ENCODE measurements around the gene STAC.

STAC gene

GRCh38 chr3:36560685-36561084, 180.4 kb downstream of the STAC start:
- TF ChIP-seq FOXP2 (optimal IDR thresholded peaks at IDR 0.05; ENCODE audit: borderline replicate concordance, extremely low read depth, extremely low read length, insufficient read depth) (no peak), SIN3A (IDR thresholded peaks at IDR 0.05; ENCODE audit: borderline replicate concordance, insufficient read depth, low read length) (no peak), POLR2AphosphoS5 (IDR thresholded peaks at IDR 0.05; ENCODE audit: low read depth, low read length) (no peak), TAF1 (IDR thresholded peaks at IDR 0.05; ENCODE audit: borderline replicate concordance, insufficient read depth, low read length) (no peak), REST (IDR thresholded peaks at IDR 0.05; ENCODE audit: insufficient read depth in 1 of 2, low read depth in 2 of 2, low read length in 2 of 2) (no peak)

GRCh38 chr3:36561601-36562000, 181.3 kb downstream of the STAC start:
- TF ChIP-seq SIN3A (IDR thresholded peaks at IDR 0.05; ENCODE audit: borderline replicate concordance, insufficient read depth, low read length), result no peak
- no peak for TF ChIP-seq POLR2AphosphoS5 (IDR thresholded peaks at IDR 0.05; ENCODE audit: low read depth, low read length)
- no peak for TF ChIP-seq REST (IDR thresholded peaks at IDR 0.05; ENCODE audit: insufficient read depth in 1 of 2, low read depth in 2 of 2, low read length in 2 of 2)
- TF ChIP-seq TAF1 (IDR thresholded peaks at IDR 0.05; ENCODE audit: borderline replicate concordance, insufficient read depth, low read length), result no peak
- TF ChIP-seq FOXP2 (optimal IDR thresholded peaks at IDR 0.05; ENCODE audit: borderline replicate concordance, extremely low read depth, extremely low read length, insufficient read depth), result no peak

GRCh38 chr3:36562945-36563344, 182.6 kb downstream of the STAC start:
- TF ChIP-seq SIN3A (IDR thresholded peaks at IDR 0.05; ENCODE audit: borderline replicate concordance, insufficient read depth, low read length) (no peak), POLR2AphosphoS5 (IDR thresholded peaks at IDR 0.05; ENCODE audit: low read depth, low read length) (no peak), TAF1 (IDR thresholded peaks at IDR 0.05; ENCODE audit: borderline replicate concordance, insufficient read depth, low read length) (no peak), FOXP2 (optimal IDR thresholded peaks at IDR 0.05; ENCODE audit: borderline replicate concordance, extremely low read depth, extremely low read length, insufficient read depth) (no peak)

- no peak for TF ChIP-seq FOXP2 (optimal IDR thresholded peaks at IDR 0.05; ENCODE audit: borderline replicate concordance, extremely low read depth, extremely low read length, insufficient read depth)
- TF ChIP-seq POLR2AphosphoS5 (IDR thresholded peaks at IDR 0.05; ENCODE audit: low read depth, low read length), result no peak
- TF ChIP-seq TAF1 (IDR thresholded peaks at IDR 0.05; ENCODE audit: borderline replicate concordance, insufficient read depth, low read length), result no peak
- TF ChIP-seq SIN3A (IDR thresholded peaks at IDR 0.05; ENCODE audit: borderline replicate concordance, insufficient read depth, low read length), result no peak
- TF ChIP-seq REST (IDR thresholded peaks at IDR 0.05; ENCODE audit: insufficient read depth in 1 of 2, low read depth in 2 of 2, low read length in 2 of 2), result no peak
These were observed 194.9 kb downstream of the STAC start for GRCh38 chr3:36575241-36575640.

- no peak for TF ChIP-seq FOXP2 (optimal IDR thresholded peaks at IDR 0.05; ENCODE audit: borderline replicate concordance, extremely low read depth, extremely low read length, insufficient read depth)
- no peak for TF ChIP-seq SIN3A (IDR thresholded peaks at IDR 0.05; ENCODE audit: borderline replicate concordance, insufficient read depth, low read length)
- TF ChIP-seq TAF1 (IDR thresholded peaks at IDR 0.05; ENCODE audit: borderline replicate concordance, insufficient read depth, low read length), result no peak
- TF ChIP-seq REST (IDR thresholded peaks at IDR 0.05; ENCODE audit: insufficient read depth in 1 of 2, low read depth in 2 of 2, low read length in 2 of 2), result no peak
- TF ChIP-seq POLR2AphosphoS5 (IDR thresholded peaks at IDR 0.05; ENCODE audit: low read depth, low read length), result no peak
These were observed 199.4 kb downstream of the STAC start for GRCh38 chr3:36579746-36580145.
